Bronchial epithelial cell (primary cell): ENCODE measurements around the gene COL2A1. TPM values are rescaled to one million over a fixed set of nuclear protein-coding genes. Genes with fewer than 3 reads are reported as not detected.

ENCODE experiments used
- DNase-seq: peaks from one replicate; pipeline ENCODE4 v3.0.0-alpha.2; 2010; ENCODE audit warnings: low read depth
- FAIRE-seq: peaks from 2 replicates; lab custom pipeline; 2011; peaks lifted over from hg19 to GRCh38; lab: Jason Lieb, UNC
- H3K27me3 ChIP-seq: 2 replicates; pipeline ENCODE4 v1.5.1; 2011; ENCODE audit warnings: low read length; ENCODE audit not compliant: control insufficient read depth, insufficient read depth
- H3K36me3 ChIP-seq: 2 replicates; pipeline ENCODE4 v1.5.1; 2011; ENCODE audit warnings: low read length; ENCODE audit not compliant: control insufficient read depth, insufficient read depth
- H3K4me3 ChIP-seq: 2 replicates; pipeline ENCODE4 v1.5.1; 2011; ENCODE audit warnings: mild to moderate bottlenecking, low read depth, low read length, control low read depth
- CTCF ChIP-seq: IDR thresholded peaks from 2 replicates; pipeline ENCODE4 v1.5.1; 2011; ENCODE audit warnings: mild to moderate bottlenecking, moderate library complexity, low read length, control low read depth, inconsistent platforms; ENCODE audit not compliant: insufficient read depth, severe bottlenecking
- total RNA-seq: library from RNA; depleted of rRNA; stranded (reverse); fragments of >200 nt; gene quantifications from 2 replicates; pipeline ENCODE4 v1.2.1, GENCODE V29; 2014

COL2A1 gene
- total RNA-seq, 1 donor from 2014 or later = under 0.01 TPM

DNA sequence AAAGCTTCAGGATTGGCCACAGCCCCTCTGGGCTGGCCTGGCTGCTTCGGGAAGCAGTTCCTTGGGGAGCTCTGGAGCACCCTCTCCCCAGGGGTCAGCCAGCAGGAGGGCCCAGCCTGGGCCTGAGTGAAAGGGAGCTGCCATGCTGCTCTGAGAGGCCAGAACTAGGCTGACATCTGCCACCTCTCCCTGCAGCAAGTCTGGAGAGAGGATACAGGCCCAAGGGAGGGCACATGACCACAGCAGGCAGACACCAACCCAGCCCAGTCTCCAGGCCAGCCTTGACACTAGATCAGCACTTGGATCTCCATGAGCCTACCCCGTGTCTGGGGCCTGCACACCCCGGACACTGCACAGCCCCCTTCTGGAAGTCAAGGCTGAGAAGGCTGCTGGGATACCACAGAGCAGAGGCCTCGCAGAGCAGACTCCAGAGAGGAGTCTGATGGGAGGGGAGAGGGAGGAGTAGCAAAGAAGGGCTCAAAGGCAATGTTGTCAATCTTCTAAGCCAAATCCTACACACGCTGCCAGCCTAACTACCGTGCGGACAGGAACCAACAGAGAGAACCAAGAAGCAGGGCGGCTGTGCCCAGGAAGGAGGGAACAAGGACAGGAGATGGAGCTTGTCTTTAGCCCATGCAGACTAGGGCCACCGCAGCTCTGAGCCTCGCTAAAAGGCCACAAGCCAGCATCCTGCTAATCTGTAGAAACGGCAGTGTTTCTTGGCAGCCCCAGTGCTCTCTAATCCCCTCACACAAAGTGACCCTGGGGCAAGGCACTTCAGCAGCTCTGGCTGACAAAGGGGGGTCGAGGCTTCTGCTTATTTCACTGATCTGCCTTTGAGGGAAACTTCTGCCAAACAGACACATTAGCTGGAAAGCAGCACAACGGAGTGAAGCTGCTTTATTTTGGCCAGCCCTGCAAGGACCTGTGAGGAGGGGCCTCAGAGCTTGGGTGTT is 12.9 kb downstream of the COL2A1 start:
- Histone ChIP-seq H3K36me3 (no peaks in the 10 kb centered on the region), H3K27me3 (peaks cover 11% of the 10 kb centered on the region), H3K4me3 (no peak overlapping the region)
- DNase-seq (no peak), FAIRE-seq (no peak)
- TF ChIP-seq CTCF = no peak

- H3K27me3 ChIP-seq = peaks cover 11% of the 10 kb centered on the region
These were observed 13.7 kb downstream of the COL2A1 start for GRCh38 chr12:47990351-47991105.

DNA sequence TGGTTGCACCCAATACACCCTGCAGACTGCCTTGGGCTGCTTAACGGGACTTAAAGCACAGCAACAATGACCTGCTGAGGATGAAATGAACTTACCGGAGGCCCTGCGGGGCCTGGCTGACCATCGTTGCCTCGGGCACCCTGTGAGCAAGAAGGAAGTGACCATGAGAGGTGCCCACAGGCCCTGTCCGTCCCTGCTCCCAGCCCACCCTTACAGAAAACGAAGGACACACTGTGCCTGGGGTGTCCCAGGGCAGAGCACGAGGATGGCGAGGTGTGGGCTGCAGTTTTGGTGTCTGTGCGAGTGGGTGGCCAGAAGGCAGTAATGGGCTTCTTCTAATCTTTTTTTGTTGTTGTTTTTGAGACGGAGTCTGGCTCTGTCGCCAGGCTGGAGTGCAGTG is 14.6 kb downstream of the COL2A1 start:
- no peak for TF ChIP-seq CTCF
- H3K27me3 ChIP-seq = peaks cover 11% of the 10 kb centered on the region
- FAIRE-seq (no peak), DNase-seq (no peak)
- H3K4me3 ChIP-seq = no peak overlapping the region
- H3K36me3 ChIP-seq = no peaks in the 10 kb centered on the region

More at GRCh38 chr12:47990351-47991105, 13.7 kb downstream of the COL2A1 start:
- DNase-seq = no peak
- no peak for TF ChIP-seq CTCF
- Histone ChIP-seq H3K36me3 (no peaks in the 10 kb centered on the region), H3K4me3 (no peak overlapping the region)
- FAIRE-seq = no peak

GRCh38 chr12:47989023-47989417 is 15.3 kb downstream of the COL2A1 start:
- FAIRE-seq = no peak
- no peak for TF ChIP-seq CTCF
- no peak for DNase-seq
- H3K36me3 ChIP-seq = no peaks in the 10 kb centered on the region
- H3K27me3 ChIP-seq = peaks cover 7% of the 10 kb centered on the region
- no peak overlapping the region for H3K4me3 ChIP-seq

DNA sequence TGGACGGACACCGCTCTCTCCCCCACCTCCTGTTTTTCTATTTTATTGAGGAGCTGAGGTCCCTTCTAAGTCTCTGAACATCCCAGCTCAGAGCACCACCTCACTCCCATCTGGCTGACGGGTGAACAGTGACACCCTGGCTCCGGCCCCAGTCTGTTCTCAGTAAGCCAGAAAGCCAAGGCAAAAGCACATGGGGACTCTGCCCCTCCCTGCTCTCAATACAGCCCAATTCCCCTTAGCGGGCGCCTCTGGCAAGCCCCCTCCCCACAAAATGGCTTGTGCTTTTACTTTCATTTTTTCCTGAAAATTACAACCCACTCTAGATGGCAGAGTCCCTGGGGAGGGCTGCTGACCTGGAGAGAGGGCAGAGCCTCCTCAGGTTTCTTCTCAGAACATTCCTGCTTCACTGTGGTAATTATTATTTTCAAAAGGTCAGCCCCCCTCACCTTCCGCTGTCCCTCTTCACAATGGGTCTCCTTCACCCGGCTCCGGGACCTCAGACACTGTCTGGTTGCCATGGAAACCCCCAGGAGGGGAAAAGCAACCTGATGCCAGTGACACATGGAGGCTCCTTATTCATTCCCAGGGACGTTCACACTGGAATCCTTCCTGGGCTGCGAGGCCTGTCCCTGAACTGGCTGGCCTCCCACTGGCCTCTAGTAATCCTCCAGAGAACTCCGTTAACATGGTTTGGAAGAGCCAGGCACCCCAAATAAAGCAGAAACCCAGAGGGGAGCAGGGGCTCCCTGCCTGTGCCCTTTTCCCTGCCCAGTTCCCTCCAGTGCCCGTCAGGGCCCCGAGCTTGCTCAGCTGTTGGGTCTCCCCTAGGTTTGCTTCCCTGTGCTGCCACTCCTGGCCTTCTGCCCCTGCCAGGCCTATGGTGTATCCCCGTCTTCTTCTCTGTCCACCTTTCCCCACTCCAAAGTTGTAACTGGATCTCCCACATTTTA is 15.9 kb downstream of the COL2A1 start:
- FAIRE-seq = no peak
- Histone ChIP-seq H3K27me3 (peaks cover 9% of the 10 kb centered on the region), H3K4me3 (no peak overlapping the region), H3K36me3 (no peaks in the 10 kb centered on the region)
- no peak for DNase-seq
- TF ChIP-seq CTCF = no peak
